Choroid plexus epithelial cell (primary cell): Measurements from ENCODE around the gene PID1.

Experiments used
- DNase-seq: peaks from one replicate; pipeline ENCODE4 v3.0.0-alpha.2; 2010; ENCODE audit warnings: low read depth
- H3K4me3 ChIP-seq: 2 replicates; pipeline ENCODE4 v1.5.1; 2011; ENCODE audit warnings: low read depth, mild to moderate bottlenecking, control low read depth, low read length, moderate library complexity
- TF ChIP-seq, protein P1 (sequence below): conservative IDR thresholded peaks from 2 replicates; pipeline ENCODE4 v1.5.1; 2011; ENCODE audit warnings: low read depth, mild to moderate bottlenecking, control low read depth, inconsistent platforms, low read length, moderate library complexity

PID1 gene

DNA sequence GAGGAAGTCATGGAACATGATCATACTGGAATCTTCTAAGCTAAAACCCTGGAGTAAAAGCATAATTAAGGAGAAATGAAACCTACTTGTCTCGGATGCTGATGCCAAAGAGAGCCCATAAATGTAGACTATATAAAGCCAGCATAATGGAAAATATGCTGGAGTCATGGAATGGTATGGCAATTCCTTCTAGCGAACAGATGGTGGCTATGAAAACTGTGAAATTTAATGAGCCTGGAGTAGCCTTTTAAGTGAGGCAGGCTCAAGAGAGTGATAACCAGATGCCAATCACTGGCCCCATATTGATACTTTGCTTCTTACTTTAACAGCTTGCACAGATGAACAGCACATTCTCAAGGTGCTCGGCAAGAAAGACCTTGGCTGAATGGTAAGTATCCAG, 206.3 kb downstream of the PID1 start:
- TF ChIP-seq, protein P1, sequence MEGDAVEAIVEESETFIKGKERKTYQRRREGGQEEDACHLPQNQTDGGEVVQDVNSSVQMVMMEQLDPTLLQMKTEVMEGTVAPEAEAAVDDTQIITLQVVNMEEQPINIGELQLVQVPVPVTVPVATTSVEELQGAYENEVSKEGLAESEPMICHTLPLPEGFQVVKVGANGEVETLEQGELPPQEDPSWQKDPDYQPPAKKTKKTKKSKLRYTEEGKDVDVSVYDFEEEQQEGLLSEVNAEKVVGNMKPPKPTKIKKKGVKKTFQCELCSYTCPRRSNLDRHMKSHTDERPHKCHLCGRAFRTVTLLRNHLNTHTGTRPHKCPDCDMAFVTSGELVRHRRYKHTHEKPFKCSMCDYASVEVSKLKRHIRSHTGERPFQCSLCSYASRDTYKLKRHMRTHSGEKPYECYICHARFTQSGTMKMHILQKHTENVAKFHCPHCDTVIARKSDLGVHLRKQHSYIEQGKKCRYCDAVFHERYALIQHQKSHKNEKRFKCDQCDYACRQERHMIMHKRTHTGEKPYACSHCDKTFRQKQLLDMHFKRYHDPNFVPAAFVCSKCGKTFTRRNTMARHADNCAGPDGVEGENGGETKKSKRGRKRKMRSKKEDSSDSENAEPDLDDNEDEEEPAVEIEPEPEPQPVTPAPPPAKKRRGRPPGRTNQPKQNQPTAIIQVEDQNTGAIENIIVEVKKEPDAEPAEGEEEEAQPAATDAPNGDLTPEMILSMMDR, result no peak
- no peak for DNase-seq

DNA sequence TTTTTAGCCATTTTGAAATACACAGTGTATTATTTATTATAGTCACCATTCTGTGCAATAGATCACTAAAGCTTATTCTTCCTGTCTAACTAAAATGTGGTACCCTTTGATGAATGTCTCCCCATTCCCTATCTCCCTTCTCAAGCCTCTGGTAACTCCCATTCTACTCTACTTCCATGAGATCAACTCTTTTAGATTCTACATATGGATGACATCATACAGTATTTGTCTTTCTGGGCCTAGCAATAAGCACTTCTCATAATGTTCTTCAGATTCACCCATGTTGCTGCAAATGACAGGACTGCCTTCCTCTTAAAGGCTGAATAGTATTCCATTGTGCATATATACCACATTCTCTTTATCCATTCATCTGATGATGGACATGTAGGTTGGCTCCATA, 210.9 kb downstream of the PID1 start:
- TF ChIP-seq, protein P1, result no peak
- no peak overlapping the region for H3K4me3 ChIP-seq
- no peak for DNase-seq

More for the DNA sequence above, 206.3 kb downstream of the PID1 start:
- H3K4me3 ChIP-seq, result no peak overlapping the region

DNA sequence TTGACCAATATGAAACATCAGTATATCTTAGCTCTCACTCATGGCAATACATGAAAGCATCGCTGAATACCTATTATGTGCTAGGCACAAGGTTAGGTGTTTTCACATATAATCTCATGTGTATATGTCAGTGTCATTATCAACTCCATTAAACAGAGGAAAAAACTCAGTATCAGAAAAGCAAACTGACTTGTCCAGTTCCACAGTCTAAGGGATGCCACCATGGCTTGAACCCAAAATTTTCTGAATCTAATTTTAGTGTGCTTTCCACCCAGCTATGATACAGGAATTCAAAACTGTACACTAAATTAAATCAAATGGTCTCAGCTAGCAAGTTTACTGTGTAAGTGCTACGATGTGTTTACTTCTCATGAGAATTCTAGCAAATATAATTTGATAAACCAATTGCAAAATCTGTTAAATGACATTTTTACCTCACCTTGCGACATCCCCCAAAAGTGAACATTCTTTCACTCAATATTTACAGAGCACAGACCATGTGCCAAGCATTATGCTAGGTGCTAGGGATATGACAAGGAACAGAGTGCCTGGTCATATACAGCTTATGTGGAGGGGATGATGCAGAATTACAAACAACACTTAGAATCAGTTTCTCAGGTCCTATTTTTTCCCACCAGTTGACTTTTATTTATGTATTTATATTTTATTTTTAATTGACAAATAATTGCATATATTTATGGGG, 211.6 kb downstream of the PID1 start:
- no peak for DNase-seq
- H3K4me3 ChIP-seq, result no peak overlapping the region
- TF ChIP-seq, protein P1, result no peak

DNA sequence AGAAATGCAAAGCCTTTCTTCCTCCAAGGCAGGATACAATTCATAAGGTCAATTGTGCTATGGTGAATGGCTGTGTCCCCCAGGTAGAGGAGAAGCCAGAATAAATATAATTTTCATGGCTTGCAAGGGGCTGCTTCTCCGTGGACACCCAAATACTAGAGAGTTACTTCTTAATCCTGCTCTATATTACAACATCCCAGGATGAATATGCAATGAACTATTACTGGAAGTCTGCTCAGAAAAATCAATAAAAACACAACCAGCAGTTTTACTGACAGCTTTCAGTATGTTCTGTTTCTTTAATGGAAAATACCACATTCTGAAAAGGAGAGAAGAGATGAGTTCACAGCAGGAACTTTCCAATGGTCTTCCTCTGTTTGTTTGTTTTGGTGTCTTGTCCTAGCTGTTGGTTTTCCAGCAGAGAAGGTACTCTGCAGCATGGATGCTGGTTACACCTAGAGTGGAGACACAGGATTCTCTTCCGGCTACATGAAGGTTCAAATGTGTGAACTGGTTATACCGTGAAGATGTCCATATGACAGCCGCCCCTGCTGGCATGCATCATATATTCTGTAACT, 213.0 kb downstream of the PID1 start:
- TF ChIP-seq, protein P1, result no peak
- peak; percentile 6 for DNase-seq
- no peak overlapping the region for H3K4me3 ChIP-seq

DNA sequence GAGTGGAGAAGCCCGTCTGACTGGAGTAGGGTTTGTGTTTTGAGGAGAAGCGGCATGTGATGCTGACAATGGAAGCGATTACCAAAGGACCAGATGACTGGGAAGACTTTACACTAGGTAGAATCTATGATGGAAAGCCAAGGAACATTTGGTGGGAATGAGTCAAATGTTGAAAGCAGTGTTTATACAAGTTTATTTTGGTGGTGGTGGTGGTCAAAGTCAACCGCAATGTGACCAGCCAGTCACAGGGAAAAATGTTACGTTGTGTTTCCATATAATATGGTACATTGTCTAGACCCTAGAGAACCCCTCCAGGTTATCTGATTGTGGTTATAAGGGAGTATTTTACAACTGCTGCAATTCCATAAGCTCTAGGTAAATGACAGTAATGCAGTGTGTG, 216.8 kb downstream of the PID1 start:
- TF ChIP-seq, protein P1, result no peak
- no peak for DNase-seq

DNA sequence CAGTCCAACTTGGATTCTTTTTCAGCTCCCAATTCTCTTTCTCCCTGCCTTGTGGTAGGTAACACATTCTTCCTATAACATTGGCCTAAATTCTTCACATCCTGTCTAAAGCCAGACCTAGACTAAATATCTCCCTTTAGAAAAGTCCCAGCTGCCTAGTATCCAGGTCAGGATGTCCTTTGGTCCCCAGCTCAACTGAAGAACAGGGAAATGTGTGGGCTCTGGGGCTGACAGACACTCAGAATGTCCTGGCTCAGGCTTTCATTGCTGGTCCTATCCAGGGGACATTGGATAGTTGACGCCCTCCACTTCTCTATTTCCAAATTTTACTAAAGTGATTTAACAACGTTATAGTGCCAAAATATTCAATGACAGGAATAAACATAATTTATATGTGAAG, 219.3 kb downstream of the PID1 start:
- H3K4me3 ChIP-seq, result no peak overlapping the region
- TF ChIP-seq, protein P1, result no peak
- DNase-seq, result no peak

More for the DNA sequence above, 216.8 kb downstream of the PID1 start:
- no peak overlapping the region for H3K4me3 ChIP-seq

DNA sequence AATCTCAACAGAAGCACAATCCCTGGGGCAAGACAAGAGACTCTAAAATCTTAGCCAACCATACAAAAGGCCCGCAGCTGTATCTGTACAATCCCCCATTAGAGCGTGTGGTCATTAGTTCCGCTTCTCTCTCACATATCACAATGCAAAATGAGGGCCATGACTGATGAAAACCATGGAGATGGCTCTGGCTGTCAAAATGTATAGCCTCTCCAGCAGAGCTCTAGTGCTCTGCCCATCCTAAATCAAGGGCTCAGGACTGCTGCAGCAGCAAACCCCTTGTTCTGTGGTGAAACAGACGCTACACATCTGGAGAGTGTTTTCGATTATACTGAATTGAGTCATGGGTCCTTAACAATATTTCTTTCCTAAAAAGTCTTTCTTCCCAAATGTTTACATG, 221.0 kb downstream of the PID1 start:
- TF ChIP-seq, protein P1, result no peak
- no peak overlapping the region for H3K4me3 ChIP-seq
- DNase-seq, result no peak
